WTC11 (cell line): ENCODE measurements around the gene POTEF.
"Not testable (repeated sequence)": the region's sequence is repeated elsewhere in the genome, so short reads cannot be mapped to it uniquely, and the experiment has no call there.

Experiments
- ELF4 ChIP-seq: sonication (generic); formaldehyde crosslinking; IDR thresholded peaks from 2 replicates; pipeline ENCODE4 v1.8.1; 2022; ENCODE audit warnings: low read depth, mild to moderate bottlenecking, moderate library complexity, missing genetic modification reagents
- EMX1 ChIP-seq: fragments of 250-450 bp; sonication (Bioruptor Pico); IDR thresholded peaks from 2 replicates; pipeline ENCODE4 v1.8.0; 2021; ENCODE audit warnings: mild to moderate bottlenecking
- JUN ChIP-seq: sonication (generic); formaldehyde crosslinking; IDR thresholded peaks from 2 replicates; pipeline ENCODE4 v1.8.0; 2023; ENCODE audit warnings: mild to moderate bottlenecking, missing genetic modification reagents
- TP53 ChIP-seq: sonication (generic); formaldehyde crosslinking; IDR thresholded peaks from 2 replicates; pipeline ENCODE4 v1.8.1; 2023; ENCODE audit warnings: mild to moderate bottlenecking, missing genetic modification reagents
- TF ChIP-seq, protein P1 (sequence below): sonication (generic); formaldehyde crosslinking; IDR thresholded peaks from 2 replicates; pipeline ENCODE4 v1.8.0; 2023; ENCODE audit warnings: missing genetic modification reagents
- TF ChIP-seq, protein P2 (sequence below): fragments of 200-600 bp; IDR thresholded peaks from 2 replicates; pipeline ENCODE4 v1.8.0; 2022; ENCODE audit warnings: antibody characterized with exemption
- TF ChIP-seq, protein P3 (sequence below): sonication (generic); formaldehyde crosslinking; IDR thresholded peaks from 2 replicates; pipeline ENCODE4 v1.8.1; 2023; ENCODE audit warnings: mild to moderate bottlenecking, missing genetic modification reagents
- TF ChIP-seq, protein P4 (sequence below): sonication (generic); formaldehyde crosslinking; conservative IDR thresholded peaks from 2 replicates; pipeline ENCODE4 v1.8.1; 2022; ENCODE audit warnings: mild to moderate bottlenecking, missing genetic modification reagents
- TF ChIP-seq, protein P5 (sequence below): fragments of 250-450 bp; sonication (Bioruptor Pico); conservative IDR thresholded peaks from 2 replicates; pipeline ENCODE4 v1.9.0; 2021; ENCODE audit warnings: mild to moderate bottlenecking

DNA sequence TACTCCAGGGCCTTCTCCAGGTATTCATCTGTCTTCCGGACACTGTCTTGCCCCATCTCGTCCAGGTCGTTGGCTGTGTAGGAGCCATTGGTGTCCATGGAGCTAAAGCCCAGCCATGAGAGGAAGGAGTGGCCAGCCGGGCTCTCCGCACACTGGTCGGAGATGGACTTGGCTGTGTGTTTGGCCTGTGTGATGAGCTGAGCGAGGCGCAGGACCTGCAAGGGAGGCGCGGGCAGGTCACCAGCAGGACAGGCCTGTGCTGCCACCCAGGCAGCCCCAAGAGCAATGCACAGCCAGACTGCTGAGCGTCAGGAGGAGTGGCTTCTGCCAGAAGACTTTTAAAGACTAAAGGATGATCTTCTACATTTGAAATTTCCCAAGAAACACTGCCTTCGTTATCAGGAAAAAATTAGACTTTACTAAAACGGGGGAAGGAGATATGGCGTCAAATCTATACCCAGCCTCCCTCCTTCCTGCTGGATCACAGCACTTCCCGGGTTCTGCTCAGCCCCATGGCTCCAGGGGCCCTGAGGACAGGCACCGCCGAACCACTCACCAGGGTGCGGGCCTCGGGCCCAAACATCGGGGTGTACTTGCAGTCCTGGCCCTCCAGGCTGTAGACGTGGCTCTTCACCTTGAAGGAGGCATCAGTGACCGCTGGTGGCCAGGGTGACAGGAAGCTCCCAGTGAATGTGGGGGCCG is 24.9 kb upstream of the POTEF start:
- TF ChIP-seq, protein P1, sequence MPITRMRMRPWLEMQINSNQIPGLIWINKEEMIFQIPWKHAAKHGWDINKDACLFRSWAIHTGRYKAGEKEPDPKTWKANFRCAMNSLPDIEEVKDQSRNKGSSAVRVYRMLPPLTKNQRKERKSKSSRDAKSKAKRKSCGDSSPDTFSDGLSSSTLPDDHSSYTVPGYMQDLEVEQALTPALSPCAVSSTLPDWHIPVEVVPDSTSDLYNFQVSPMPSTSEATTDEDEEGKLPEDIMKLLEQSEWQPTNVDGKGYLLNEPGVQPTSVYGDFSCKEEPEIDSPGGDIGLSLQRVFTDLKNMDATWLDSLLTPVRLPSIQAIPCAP (CRISPR knock-in tag), result not testable (repeated sequence)
- TF ChIP-seq, protein P2, sequence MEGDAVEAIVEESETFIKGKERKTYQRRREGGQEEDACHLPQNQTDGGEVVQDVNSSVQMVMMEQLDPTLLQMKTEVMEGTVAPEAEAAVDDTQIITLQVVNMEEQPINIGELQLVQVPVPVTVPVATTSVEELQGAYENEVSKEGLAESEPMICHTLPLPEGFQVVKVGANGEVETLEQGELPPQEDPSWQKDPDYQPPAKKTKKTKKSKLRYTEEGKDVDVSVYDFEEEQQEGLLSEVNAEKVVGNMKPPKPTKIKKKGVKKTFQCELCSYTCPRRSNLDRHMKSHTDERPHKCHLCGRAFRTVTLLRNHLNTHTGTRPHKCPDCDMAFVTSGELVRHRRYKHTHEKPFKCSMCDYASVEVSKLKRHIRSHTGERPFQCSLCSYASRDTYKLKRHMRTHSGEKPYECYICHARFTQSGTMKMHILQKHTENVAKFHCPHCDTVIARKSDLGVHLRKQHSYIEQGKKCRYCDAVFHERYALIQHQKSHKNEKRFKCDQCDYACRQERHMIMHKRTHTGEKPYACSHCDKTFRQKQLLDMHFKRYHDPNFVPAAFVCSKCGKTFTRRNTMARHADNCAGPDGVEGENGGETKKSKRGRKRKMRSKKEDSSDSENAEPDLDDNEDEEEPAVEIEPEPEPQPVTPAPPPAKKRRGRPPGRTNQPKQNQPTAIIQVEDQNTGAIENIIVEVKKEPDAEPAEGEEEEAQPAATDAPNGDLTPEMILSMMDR, result not testable (repeated sequence)
- TF ChIP-seq TP53; EMX1 (CRISPR knock-in tag); ELF4 (CRISPR knock-in tag); JUN (CRISPR knock-in tag): not testable (repeated sequence)
- TF ChIP-seq, protein P3, sequence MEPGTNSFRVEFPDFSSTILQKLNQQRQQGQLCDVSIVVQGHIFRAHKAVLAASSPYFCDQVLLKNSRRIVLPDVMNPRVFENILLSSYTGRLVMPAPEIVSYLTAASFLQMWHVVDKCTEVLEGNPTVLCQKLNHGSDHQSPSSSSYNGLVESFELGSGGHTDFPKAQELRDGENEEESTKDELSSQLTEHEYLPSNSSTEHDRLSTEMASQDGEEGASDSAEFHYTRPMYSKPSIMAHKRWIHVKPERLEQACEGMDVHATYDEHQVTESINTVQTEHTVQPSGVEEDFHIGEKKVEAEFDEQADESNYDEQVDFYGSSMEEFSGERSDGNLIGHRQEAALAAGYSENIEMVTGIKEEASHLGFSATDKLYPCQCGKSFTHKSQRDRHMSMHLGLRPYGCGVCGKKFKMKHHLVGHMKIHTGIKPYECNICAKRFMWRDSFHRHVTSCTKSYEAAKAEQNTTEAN (CRISPR knock-in tag), result not testable (repeated sequence)
- TF ChIP-seq, protein P4, sequence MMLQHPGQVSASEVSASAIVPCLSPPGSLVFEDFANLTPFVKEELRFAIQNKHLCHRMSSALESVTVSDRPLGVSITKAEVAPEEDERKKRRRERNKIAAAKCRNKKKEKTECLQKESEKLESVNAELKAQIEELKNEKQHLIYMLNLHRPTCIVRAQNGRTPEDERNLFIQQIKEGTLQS (CRISPR knock-in tag), result not testable (repeated sequence)
- TF ChIP-seq, protein P5, sequence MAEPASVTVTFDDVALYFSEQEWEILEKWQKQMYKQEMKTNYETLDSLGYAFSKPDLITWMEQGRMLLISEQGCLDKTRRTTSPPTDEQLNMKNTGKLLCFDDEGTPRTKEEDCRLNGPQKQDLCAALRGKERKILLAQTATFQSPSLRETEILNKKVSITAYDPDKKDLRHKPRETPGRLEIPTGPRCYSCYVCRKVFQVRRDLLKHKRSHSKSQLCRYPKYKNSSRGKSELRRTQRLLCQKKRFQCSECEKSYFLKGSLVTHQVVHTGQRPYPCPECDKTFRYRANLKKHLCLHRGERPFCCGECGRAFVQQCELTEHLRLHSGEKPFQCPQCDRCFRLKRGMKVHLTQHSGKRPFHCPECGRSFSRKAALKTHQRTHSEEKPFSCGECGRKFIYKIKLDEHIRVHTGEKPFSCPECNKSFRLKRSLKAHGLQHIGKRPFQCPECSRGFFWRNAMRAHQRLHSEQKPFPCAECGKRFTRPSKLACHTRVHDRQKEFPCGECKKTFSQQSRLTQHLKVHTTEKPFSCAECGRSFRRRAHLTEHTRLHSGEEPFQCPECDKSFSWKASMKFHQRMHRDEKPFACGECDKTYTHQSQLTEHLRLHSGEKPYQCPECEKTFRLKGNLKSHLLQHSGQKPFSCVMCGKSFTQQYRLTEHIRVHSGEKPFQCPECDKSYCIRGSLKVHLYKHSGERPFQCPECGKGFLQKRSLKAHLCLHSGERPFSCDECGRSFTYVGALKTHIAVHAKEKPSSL (CRISPR knock-in tag), result not testable (repeated sequence)
